Colonic mucosa (tissue), 4 donors: ENCODE measurements around the gene IQCC. TPM values are rescaled to one million over a fixed set of nuclear protein-coding genes. Genes with fewer than 3 reads are reported as not detected.
A peak's percentile ranks its signal among the peaks of the same experiment; 100 is the strongest.
"Not testable (repeated sequence)": the region's sequence is repeated elsewhere in the genome, so short reads cannot be mapped to it uniquely, and the experiment has no call there.

Experiments used
- DNase-seq: peaks from one replicate; pipeline ENCODE4 v3.0.0-alpha.2; 2020
- H3K27ac ChIP-seq: fragments of 200-600 bp; one replicate; pipeline ENCODE4 v1.8.0; 2021
- H3K27me3 ChIP-seq: fragments of 200-600 bp; one replicate; pipeline ENCODE4 v1.8.0; 2021
- H3K36me3 ChIP-seq: fragments of 200-600 bp; one replicate; pipeline ENCODE4 v1.8.0; 2021
- H3K4me1 ChIP-seq: fragments of 200-600 bp; one replicate; pipeline ENCODE4 v1.8.0; 2021; ENCODE audit warnings: mild to moderate bottlenecking
- H3K4me3 ChIP-seq: fragments of 200-600 bp; one replicate; pipeline ENCODE4 v1.8.0; 2021
- H3K9ac ChIP-seq, 2 donors: one replicate each; pipeline ENCODE4 v1.7.0; 2013; ENCODE audit warnings: control low read depth in 2 of 2, low read depth in 2 of 2, low read length in 2 of 2
- H3K9me3 ChIP-seq: fragments of 200-600 bp; one replicate; pipeline ENCODE4 v1.8.0; 2021
- intact Hi-C: fragments of 100-400 bp; cut with DNase I; formaldehyde crosslinking; loops from one replicate; pipeline ENCODE4 v1.14.1; 2022
- total RNA-seq, 2 donors: library from RNA; stranded (reverse); fragmentation: NEBNext Ultra II Directional in 1 of 2; extraction: Animal tissue kit (Norgen Biotek cat#: 25700) in 1 of 2; gene quantifications; one replicate each; pipeline ENCODE4 v1.2.1, GENCODE V29; 2021
- TF ChIP-seq, protein P1 (sequence below): fragments of 200-600 bp; IDR thresholded peaks from one replicate; pipeline ENCODE4 v1.8.0; 2022; ENCODE audit warnings: antibody characterized with exemption, mild to moderate bottlenecking
- donor health status: healthy.
- donor health status: DM: no; HTN: no; CAD: no.
- donor health status: DM: no; HTN: no; CAD: no.

IQCC gene
- 1 to 10 TPM; 1.8 to 4.3 TPM for total RNA-seq

DNA sequence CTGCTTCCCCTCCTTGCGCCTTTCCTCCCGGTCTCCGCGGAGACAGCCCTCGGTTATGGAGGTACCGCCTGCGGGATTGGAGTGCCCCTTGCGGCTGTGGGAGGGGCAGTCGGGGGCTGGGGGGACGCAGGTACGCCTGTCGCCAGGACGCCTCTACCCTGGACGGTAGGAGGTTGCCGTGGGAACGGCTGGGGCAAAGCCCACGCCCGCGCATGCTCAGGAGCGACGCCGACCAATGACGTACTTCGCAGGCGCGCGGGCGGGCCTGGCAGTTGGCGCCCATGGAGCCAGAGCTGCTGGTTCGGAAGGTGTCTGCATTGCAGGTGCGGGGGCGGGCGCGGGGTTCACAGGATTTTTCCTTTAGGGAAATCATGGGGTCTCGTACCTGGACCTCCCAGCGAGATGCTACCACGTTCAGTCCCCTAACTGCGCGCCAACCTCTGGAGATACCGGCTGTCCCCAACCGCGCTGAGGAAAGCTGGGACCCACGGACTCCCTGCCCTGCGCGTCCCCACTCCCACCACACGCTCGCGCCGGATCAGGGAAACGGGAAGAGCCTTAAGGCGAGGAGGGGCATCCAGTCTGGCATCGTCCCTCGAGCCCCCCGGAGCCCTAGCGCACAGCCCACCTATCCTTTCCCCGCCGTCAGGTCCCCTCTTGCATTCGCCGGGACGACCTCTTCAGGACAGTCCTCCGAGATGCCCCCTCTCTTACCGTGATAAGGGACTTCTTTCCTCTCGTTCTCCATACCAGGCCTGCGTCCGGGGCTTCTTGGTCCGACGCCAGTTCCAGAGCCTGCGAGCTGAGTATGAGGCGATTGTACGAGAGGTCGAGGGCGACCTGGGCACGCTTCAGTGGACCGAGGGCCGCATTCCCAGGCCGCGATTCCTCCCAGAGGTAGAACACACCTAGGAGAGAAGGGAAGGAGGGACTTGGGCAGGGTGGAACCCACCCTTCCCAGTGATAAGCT lies at the start of gene IQCC:
Gene IQCC (plus strand): TSS at position 271 of the 970 bp plus-strand sequence. CDS start 11 bp downstream, at position 282.
- Histone ChIP-seq H3K4me1 (peaks cover 14% of the 10 kb centered on the region), H3K9me3 (no peaks in the 10 kb centered on the region), H3K36me3 (no peaks in the 10 kb centered on the region), H3K9ac (peak within 1 kb of the TSS; percentile 88 to 98), H3K4me3 (peak within 1 kb of the TSS; percentile 72), H3K27ac (no peak within 1 kb of the TSS), H3K27me3 (no peaks in the 10 kb centered on the region)
- TF ChIP-seq, protein P1, sequence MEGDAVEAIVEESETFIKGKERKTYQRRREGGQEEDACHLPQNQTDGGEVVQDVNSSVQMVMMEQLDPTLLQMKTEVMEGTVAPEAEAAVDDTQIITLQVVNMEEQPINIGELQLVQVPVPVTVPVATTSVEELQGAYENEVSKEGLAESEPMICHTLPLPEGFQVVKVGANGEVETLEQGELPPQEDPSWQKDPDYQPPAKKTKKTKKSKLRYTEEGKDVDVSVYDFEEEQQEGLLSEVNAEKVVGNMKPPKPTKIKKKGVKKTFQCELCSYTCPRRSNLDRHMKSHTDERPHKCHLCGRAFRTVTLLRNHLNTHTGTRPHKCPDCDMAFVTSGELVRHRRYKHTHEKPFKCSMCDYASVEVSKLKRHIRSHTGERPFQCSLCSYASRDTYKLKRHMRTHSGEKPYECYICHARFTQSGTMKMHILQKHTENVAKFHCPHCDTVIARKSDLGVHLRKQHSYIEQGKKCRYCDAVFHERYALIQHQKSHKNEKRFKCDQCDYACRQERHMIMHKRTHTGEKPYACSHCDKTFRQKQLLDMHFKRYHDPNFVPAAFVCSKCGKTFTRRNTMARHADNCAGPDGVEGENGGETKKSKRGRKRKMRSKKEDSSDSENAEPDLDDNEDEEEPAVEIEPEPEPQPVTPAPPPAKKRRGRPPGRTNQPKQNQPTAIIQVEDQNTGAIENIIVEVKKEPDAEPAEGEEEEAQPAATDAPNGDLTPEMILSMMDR = no peak
- intact Hi-C loops = no loop called here
- DNase-seq = peak; percentile 91

DNA sequence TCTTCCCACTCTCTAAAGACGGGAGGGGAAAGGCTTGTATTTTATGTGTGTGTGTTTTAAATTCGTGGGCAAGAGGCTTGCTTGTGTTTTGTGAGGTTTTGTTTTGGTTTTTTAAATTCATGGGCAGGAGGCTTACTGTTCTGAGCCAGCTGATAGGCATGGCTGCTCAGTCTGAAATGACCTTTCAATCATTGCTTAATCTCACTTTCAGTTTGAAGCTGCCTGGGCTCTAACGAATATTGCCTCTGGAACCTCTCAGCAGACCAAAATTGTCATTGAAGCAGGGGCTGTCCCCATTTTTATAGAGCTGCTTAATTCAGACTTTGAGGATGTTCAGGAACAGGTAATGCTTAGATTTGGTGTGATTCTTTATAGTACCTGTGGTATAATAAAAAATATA lies 46.3 kb upstream of the IQCC start:
- H3K4me3 ChIP-seq = no peak overlapping the region
- H3K27me3 ChIP-seq = no peaks in the 10 kb centered on the region
- peaks cover 14% of the 10 kb centered on the region for H3K36me3 ChIP-seq
- no peaks in the 10 kb centered on the region for H3K9me3 ChIP-seq
- intact Hi-C loops = no loop called here
- no peaks in the 10 kb centered on the region for H3K4me1 ChIP-seq
- H3K27ac ChIP-seq = no peak overlapping the region
- H3K9ac ChIP-seq = no peak overlapping the region
- DNase-seq = no peak
- TF ChIP-seq, protein P1 = no peak

DNA sequence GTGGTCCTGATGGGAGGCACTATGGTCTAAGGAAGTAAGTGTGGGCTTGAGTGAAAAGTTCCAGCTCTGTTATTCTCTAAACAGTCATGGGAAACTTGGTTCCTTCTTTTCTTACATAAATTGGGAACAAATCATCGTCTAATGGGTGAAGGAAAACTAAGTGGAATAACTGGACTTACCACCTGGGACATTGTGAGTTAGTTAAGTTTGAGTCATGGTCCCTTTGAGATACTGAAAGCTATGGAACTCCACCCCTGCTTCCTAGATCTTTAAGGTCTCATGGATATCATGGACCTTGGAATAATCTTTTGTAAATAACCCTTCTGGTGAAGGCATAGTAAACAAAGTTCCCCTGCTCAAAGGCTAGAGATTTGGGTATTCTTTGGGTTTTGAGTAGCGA lies 42.1 kb upstream of the IQCC start:
- Histone ChIP-seq H3K9me3 (no peaks in the 10 kb centered on the region), H3K4me3 (no peak overlapping the region), H3K4me1 (no peaks in the 10 kb centered on the region), H3K27me3 (no peaks in the 10 kb centered on the region), H3K9ac (no peak overlapping the region), H3K36me3 (peaks cover 25% of the 10 kb centered on the region), H3K27ac (no peak overlapping the region)
- TF ChIP-seq, protein P1 = no peak
- DNase-seq = no peak
- intact Hi-C loops = no loop called here

DNA sequence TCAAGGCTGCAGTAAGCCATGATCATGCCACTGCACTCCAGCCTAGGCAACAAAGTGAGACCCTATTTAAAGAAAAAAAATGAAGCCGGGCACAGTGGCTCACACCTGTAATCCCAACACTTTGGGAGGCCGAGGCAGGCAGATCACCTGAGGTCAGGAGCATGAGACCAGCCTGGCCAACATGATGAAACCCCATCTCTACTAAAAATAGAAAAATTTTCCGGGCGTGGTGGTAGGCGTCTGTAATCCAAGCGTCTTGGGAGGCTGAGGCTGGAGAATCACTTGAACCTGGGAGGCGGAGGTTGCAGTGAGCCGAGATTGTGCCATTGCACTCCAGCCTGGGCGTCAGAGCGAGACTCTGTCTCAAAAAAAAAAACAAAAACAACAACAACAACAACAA lies 39.8 kb upstream of the IQCC start:
- DNase-seq, H3K27me3 ChIP-seq, H3K4me1 ChIP-seq, H3K27ac ChIP-seq, H3K4me3 ChIP-seq, intact Hi-C loops, H3K9ac ChIP-seq, H3K9me3 ChIP-seq: not testable (repeated sequence)
- peaks cover 34% of the 10 kb centered on the region for H3K36me3 ChIP-seq

DNA sequence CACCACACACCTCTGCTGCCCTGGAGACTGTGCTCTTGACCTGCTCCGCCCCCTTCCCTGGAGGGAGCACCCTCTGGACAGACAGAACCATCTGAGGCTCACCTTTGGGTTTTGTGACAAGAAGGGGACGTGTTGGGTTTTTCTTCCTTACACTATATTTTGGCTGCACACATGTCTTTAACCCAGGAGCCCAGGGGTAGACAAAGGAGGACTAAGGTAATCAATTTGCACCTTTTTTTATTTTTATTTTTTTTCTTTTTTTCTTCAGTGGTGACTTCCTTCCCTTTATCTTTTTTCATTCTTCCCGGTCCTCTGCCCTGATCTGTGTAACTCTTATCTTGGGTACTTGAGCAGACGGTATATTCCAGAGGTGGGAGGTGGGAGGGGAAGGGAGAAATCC lies 34.5 kb upstream of the IQCC start:
- TF ChIP-seq, protein P1 = no peak
- Histone ChIP-seq H3K9me3 (no peaks in the 10 kb centered on the region), H3K27ac (no peak overlapping the region), H3K4me1 (no peaks in the 10 kb centered on the region), H3K36me3 (peaks cover 30% of the 10 kb centered on the region), H3K27me3 (no peaks in the 10 kb centered on the region), H3K9ac (no peak overlapping the region), H3K4me3 (no peak overlapping the region)
- intact Hi-C loops = no loop called here
- no peak for DNase-seq
